ENCODE data around the gene IQSEC1. TPM values are rescaled to one million over a fixed set of nuclear protein-coding genes. Genes with fewer than 3 reads are reported as not detected.

IQSEC1 gene
- total and polyA plus RNA-seq, 2 experiments from 2014 or later: 8.0 to 51.9 TPM

- Histone ChIP-seq H3K36me3 (ENCODE audit: insufficient read depth) (no peaks in the 10 kb centered on the region), H2AFZ (no peak overlapping the region), H3K4me1 (ENCODE audit: insufficient read depth) (no peaks in the 10 kb centered on the region), H3K4me3 (no peak overlapping the region), H3K79me2 (replicated peaks; ENCODE audit: insufficient read depth) (no peaks in the 10 kb centered on the region), H3F3A (replicated peaks; ENCODE audit: low read depth) (no peaks in the 10 kb centered on the region), H3K27ac (ENCODE audit: low read depth) (no peak overlapping the region), H3K9me2 (ENCODE audit: insufficient read depth) (no peaks in the 10 kb centered on the region), H3K4me2 (no peak overlapping the region), H4K20me1 (replicated peaks; ENCODE audit: insufficient read depth) (no peaks in the 10 kb centered on the region; the same call in 1 of the 2 replicates), H3K27me3 (ENCODE audit: insufficient read depth) (no peaks in the 10 kb centered on the region)
- Mint-ChIP-seq H3K27me3 (ENCODE audit: insufficient read depth, low read depth, poor library complexity) (peaks cover 11% of the 10 kb centered on the region), H3K4me1 (peaks cover 19% of the 10 kb centered on the region), H3K27ac (no peak overlapping the region; the same call in 1 of the 2 replicates), H3K4me3 (no peak overlapping the region), H3K9me3 (no peaks in the 10 kb centered on the region), H3K36me3 (ENCODE audit: low read depth) (no peaks in the 10 kb centered on the region)
- no peak for TF ChIP-seq STAT1 (IDR thresholded peaks at IDR 0.05; ENCODE audit: unreplicated experiment)
- TF ChIP-seq, protein P1, sequence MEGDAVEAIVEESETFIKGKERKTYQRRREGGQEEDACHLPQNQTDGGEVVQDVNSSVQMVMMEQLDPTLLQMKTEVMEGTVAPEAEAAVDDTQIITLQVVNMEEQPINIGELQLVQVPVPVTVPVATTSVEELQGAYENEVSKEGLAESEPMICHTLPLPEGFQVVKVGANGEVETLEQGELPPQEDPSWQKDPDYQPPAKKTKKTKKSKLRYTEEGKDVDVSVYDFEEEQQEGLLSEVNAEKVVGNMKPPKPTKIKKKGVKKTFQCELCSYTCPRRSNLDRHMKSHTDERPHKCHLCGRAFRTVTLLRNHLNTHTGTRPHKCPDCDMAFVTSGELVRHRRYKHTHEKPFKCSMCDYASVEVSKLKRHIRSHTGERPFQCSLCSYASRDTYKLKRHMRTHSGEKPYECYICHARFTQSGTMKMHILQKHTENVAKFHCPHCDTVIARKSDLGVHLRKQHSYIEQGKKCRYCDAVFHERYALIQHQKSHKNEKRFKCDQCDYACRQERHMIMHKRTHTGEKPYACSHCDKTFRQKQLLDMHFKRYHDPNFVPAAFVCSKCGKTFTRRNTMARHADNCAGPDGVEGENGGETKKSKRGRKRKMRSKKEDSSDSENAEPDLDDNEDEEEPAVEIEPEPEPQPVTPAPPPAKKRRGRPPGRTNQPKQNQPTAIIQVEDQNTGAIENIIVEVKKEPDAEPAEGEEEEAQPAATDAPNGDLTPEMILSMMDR (conservative IDR thresholded peaks at IDR 0.05; ENCODE audit: low read depth in 2 of 2): peak in 1 of 2 experiments; percentile 42; a peak in 2 of 4 replicates
- TF ChIP-seq REST (IDR thresholded peaks at IDR 0.05; ENCODE audit: unreplicated experiment): no peak
- no peak for TF ChIP-seq EZH2phosphoT487 (IDR thresholded peaks at IDR 0.05; ENCODE audit: unreplicated experiment)
- DNase-seq (ENCODE audit: low spot score): peak; percentile 60
- ATAC-seq: peak; percentile 74
Measured at GRCh38 chr3:13093687-13094086, 20.5 kb upstream of the IQSEC1 start.

DNA sequence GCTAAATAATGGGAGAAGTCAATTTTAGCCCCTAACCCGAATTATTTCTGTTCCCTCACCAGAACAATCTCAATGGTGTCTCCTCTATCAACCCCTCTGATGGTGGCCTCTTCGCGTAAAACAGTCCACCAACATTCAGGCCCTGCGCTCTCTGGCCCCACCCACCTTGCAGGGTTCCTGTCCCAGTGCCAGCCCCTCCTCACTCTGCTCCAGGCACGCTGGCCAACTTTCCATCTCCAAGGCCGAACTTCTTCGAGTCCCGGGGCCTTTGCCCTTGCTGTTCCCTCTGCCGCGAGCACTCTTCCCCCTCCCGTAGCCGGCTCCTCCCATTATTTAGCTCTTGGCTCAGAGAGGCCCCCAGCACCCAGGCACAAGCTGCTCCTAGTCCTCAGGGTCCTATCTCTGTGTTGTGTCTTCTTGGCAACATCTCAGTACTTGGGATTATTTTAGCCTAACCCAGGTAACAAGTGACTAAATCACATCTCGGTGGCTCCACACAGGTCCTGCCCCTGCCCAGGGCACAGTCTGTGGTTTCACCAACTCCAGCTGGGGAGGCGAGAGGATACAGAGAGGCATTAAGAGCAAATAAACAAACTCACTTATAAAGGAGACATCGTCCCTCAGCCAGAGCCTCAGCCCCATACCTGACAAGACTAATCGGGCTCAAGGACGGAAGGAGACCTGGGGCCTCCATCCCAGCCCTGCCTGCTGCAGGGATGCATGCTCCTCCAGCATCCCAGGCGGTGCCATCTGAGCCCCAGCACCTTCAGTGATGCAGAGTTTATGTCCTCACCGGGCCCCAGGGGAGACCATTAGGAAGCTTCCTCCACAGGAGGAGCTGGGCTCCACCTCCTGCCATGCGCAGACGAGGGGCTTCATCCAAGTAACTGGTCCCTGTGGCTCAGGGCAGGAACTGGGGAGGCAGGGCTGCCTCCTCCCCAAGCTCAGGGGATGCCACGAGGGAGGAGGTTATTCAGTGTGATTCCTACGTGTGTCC, 19.7 kb upstream of the IQSEC1 start:
- H3K9me2 ChIP-seq (ENCODE audit: insufficient read depth): no peaks in the 10 kb centered on the region
- H2AFZ ChIP-seq: no peak overlapping the region; the same call in 1 of the 2 replicates
- Mint-ChIP-seq H3K9me3 (no peaks in the 10 kb centered on the region), H3K27ac (no peak overlapping the region), H3K4me3 (no peak overlapping the region), H3K4me1 (peaks cover 19% of the 10 kb centered on the region), H3K36me3 (ENCODE audit: low read depth) (no peaks in the 10 kb centered on the region), H3K27me3 (ENCODE audit: insufficient read depth, low read depth, poor library complexity) (peaks cover 11% of the 10 kb centered on the region)
- no peak for TF ChIP-seq EZH2phosphoT487 (IDR thresholded peaks at IDR 0.05; ENCODE audit: unreplicated experiment)
- no peaks in the 10 kb centered on the region for H4K20me1 ChIP-seq (replicated peaks; ENCODE audit: insufficient read depth)
- H3K27ac ChIP-seq (ENCODE audit: low read depth): no peak overlapping the region
- H3K4me3 ChIP-seq: no peak overlapping the region
- no peaks in the 10 kb centered on the region for H3F3A ChIP-seq (replicated peaks; ENCODE audit: low read depth)
- no peaks in the 10 kb centered on the region for H3K36me3 ChIP-seq (ENCODE audit: insufficient read depth)
- H3K4me1 ChIP-seq (ENCODE audit: insufficient read depth): no peaks in the 10 kb centered on the region
- H3K79me2 ChIP-seq (replicated peaks; ENCODE audit: insufficient read depth): no peaks in the 10 kb centered on the region
- no peaks in the 10 kb centered on the region for H3K27me3 ChIP-seq (ENCODE audit: insufficient read depth)
- ATAC-seq (peak; percentile 43), DNase-seq (ENCODE audit: low spot score) (no peak)
- H3K4me2 ChIP-seq: no peak overlapping the region
